PC-9 (cell line): ENCODE measurements around the gene WRNIP1. TPM values are rescaled to one million over a fixed set of nuclear protein-coding genes. Genes with fewer than 3 reads are reported as not detected.
A peak's percentile ranks its signal among the peaks of the same experiment; 100 is the strongest.

Experiments used
- BruUV-seq: library from RNA; stranded (reverse); fragments of 400-500 nt; replicated peaks from 2 replicates; lab custom pipeline; 2021; lab: Mats Ljungman, UMichigan
- CTCF ChIA-PET: fragments of 300-600 bp; sonication (Branson Sonifier 250); formaldehyde crosslinking; loops from one replicate; lab custom pipeline; 2022; ENCODE audit warnings: antibody characterized with exemption; lab: Charles Lee
- POLR2A ChIA-PET: fragments of 300-600 bp; sonication (Branson Sonifier 250); formaldehyde crosslinking; loops from one replicate; lab custom pipeline; 2022; ENCODE audit warnings: antibody characterized with exemption; ENCODE audit not compliant: unreplicated experiment; lab: Charles Lee
- DNase-seq, 2 experiments: peaks; one replicate each; pipeline versions ENCODE4 v3.0.0 to v3.0.0-alpha.2; 2015 to 2022; ENCODE audit warnings: mixed read lengths in 1 of 2
- H2AFZ ChIP-seq: fragments of 200-600 bp; sonication (generic); 2 replicates; pipeline ENCODE4 v1.8.1; 2017; ENCODE audit warnings: antibody characterized with exemption
- H3F3A ChIP-seq: fragments of 200-600 bp; sonication (generic); 2 replicates; pipeline ENCODE4 v1.8.1; 2017; ENCODE audit warnings: antibody characterized with exemption, mild to moderate bottlenecking, low read depth; ENCODE audit not compliant: insufficient read depth
- H3K27ac ChIP-seq: fragments of 200-600 bp; sonication (generic); 2 replicates; pipeline ENCODE4 v1.6.1; 2016; ENCODE audit warnings: mixed run types
- H3K27me3 ChIP-seq: fragments of 200-600 bp; sonication (generic); 2 replicates; pipeline ENCODE4 v1.6.1; 2016; ENCODE audit warnings: low read depth, mixed run types; ENCODE audit not compliant: insufficient read depth
- H3K36me3 ChIP-seq: fragments of 200-600 bp; sonication (generic); 2 replicates; pipeline ENCODE4 v1.6.1; 2016; ENCODE audit warnings: low read depth, mixed run types
- H3K4me1 ChIP-seq: fragments of 200-600 bp; sonication (generic); replicated peaks from 2 replicates; pipeline ENCODE4 v1.6.1; 2016; ENCODE audit warnings: mixed run types; ENCODE audit not compliant: insufficient read depth
- H3K4me2 ChIP-seq: fragments of 200-600 bp; sonication (generic); 2 replicates; pipeline ENCODE4 v1.6.1; 2017; ENCODE audit warnings: mixed run types
- H3K4me3 ChIP-seq: fragments of 200-600 bp; sonication (generic); 2 replicates; pipeline ENCODE4 v1.6.1; 2016; ENCODE audit warnings: mixed run types
- H3K79me2 ChIP-seq: fragments of 200-600 bp; sonication (generic); 2 replicates; pipeline ENCODE4 v1.6.1; 2017; ENCODE audit warnings: low read depth, mixed run types
- H3K9me2 ChIP-seq: fragments of 200-600 bp; sonication (generic); 2 replicates; pipeline ENCODE4 v1.8.1; 2017; ENCODE audit warnings: mild to moderate bottlenecking; ENCODE audit not compliant: insufficient read depth
- H3K9me3 ChIP-seq: fragments of 200-600 bp; sonication (generic); 2 replicates; pipeline ENCODE4 v1.8.1; 2016; ENCODE audit warnings: low read depth; ENCODE audit not compliant: insufficient read depth
- H4K20me1 ChIP-seq: fragments of 200-600 bp; sonication (generic); 2 replicates; pipeline ENCODE4 v1.8.1; 2017; ENCODE audit not compliant: insufficient read depth
- EZH2 ChIP-seq: fragments of 200-600 bp; sonication (generic); IDR thresholded peaks from 2 replicates; pipeline ENCODE4 v1.8.0; 2017; ENCODE audit warnings: antibody characterized with exemption, low read depth
- intact Hi-C: fragments of 100-400 bp; cut with micrococcal nuclease; formaldehyde crosslinking; loops from one replicate; pipeline ENCODE4 v1.10.0; 2022; ENCODE audit not compliant: unreplicated experiment
- total RNA-seq: library from RNA; stranded (reverse); gene quantifications from 2 replicates; pipeline ENCODE4 v1.2.3, GENCODE V29; 2021
- TF ChIP-seq, protein P1 (sequence below): fragments of 200-600 bp; sonication (generic); conservative IDR thresholded peaks from 2 replicates; pipeline ENCODE4 v1.6.1; 2017; ENCODE audit warnings: mixed run types, antibody characterized with exemption, mild to moderate bottlenecking, moderate library complexity

Gene WRNIP1
- total RNA-seq, 1 experiment from 2014 or later: 61.4 TPM

- H3K4me3 ChIP-seq: no peak overlapping the region
- no peaks in the 10 kb centered on the region for H3F3A ChIP-seq
- H3K4me2 ChIP-seq: no peak overlapping the region
- DNase-seq: no peak
- no peaks in the 10 kb centered on the region for H3K9me3 ChIP-seq
- no peak overlapping the region for H3K27ac ChIP-seq
- ChIA-PET CTCF (interaction anchor here (0.6 to 0.7 kb wide), 3 partner anchors 107 to 637 kb away, joined by 3 to 5 read pairs (median 3); no protein-coding TSS in a partner anchor), POLR2A (no interaction called here)
- intact Hi-C loops: no loop called here
- no peaks in the 10 kb centered on the region for H3K36me3 ChIP-seq
- TF ChIP-seq, protein P1, sequence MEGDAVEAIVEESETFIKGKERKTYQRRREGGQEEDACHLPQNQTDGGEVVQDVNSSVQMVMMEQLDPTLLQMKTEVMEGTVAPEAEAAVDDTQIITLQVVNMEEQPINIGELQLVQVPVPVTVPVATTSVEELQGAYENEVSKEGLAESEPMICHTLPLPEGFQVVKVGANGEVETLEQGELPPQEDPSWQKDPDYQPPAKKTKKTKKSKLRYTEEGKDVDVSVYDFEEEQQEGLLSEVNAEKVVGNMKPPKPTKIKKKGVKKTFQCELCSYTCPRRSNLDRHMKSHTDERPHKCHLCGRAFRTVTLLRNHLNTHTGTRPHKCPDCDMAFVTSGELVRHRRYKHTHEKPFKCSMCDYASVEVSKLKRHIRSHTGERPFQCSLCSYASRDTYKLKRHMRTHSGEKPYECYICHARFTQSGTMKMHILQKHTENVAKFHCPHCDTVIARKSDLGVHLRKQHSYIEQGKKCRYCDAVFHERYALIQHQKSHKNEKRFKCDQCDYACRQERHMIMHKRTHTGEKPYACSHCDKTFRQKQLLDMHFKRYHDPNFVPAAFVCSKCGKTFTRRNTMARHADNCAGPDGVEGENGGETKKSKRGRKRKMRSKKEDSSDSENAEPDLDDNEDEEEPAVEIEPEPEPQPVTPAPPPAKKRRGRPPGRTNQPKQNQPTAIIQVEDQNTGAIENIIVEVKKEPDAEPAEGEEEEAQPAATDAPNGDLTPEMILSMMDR: no peak
- TF ChIP-seq EZH2: no peak
- H3K79me2 ChIP-seq: no peaks in the 10 kb centered on the region
- no peaks in the 10 kb centered on the region for H4K20me1 ChIP-seq
- no peaks in the 10 kb centered on the region for H3K4me1 ChIP-seq
- H3K9me2 ChIP-seq: no peaks in the 10 kb centered on the region
- no peaks in the 10 kb centered on the region for H3K27me3 ChIP-seq
- no peak overlapping the region for H2AFZ ChIP-seq
- no TSS peak for BruUV-seq
Observed at GRCh38 chr6:2746557-2747061, 18.6 kb upstream of the WRNIP1 start.

DNA sequence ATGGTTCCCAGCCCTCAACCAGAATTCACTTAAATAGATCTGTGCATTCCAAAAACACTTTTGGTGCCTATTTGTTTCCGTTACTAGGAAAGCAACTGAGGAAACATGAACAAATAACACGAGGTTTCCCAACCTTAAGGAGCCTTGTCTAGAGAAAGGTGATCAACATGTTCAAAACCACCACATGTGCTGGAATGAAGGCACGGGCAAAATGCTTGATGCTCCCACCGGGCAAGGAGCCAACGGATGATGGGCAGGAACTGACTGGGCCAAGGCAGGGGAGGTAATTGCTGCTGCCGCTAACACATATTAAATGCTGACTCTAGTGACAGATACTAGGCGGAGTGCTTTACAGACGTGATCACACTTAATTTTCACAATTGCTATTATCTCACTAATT lies 17.0 kb upstream of the WRNIP1 start:
- DNase-seq: no peak
- H4K20me1 ChIP-seq: no peaks in the 10 kb centered on the region
- H3K9me2 ChIP-seq: no peaks in the 10 kb centered on the region
- no TSS peak for BruUV-seq
- H3K27me3 ChIP-seq: no peaks in the 10 kb centered on the region
- no peak overlapping the region for H3K4me2 ChIP-seq
- H3K27ac ChIP-seq: no peak overlapping the region
- ChIA-PET CTCF (no interaction called here), POLR2A (no interaction called here)
- no peak overlapping the region for H3K4me3 ChIP-seq
- H3K4me1 ChIP-seq: no peaks in the 10 kb centered on the region
- H3K36me3 ChIP-seq: no peaks in the 10 kb centered on the region
- TF ChIP-seq, protein P1: no peak
- TF ChIP-seq EZH2: no peak
- H3F3A ChIP-seq: no peaks in the 10 kb centered on the region
- H3K79me2 ChIP-seq: no peaks in the 10 kb centered on the region
- intact Hi-C loops: no loop called here
- H3K9me3 ChIP-seq: no peaks in the 10 kb centered on the region
- no peak overlapping the region for H2AFZ ChIP-seq

DNA sequence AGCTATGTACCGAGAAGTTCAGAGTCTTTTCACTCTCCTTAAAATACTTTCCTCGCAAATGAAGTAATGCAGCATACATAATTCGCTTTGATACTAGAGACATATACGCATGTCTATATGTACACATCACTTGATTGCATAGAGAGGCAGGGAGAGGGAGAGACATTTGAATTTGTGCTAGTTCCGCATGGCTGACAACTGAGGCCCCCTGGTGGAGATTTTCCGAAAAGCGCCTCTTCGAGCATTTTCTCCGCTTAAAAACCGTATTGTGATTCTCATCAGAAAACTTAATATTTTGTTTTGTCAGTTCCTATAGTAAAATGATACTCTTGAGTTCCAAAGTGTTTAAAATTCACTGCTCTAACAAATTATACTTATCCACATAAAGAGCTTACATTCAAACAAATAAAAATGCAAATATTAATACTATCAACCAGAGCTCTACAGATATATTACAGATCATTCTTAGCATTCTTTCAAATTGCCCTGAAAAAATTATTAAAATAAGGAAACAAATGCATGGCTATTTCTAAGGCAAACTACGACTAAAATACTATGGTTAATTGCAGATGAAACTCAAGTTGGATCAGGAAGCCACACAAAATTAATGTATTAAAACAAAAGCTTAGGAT lies 15.1 kb upstream of the WRNIP1 start:
- DNase-seq: peak in 1 of 2 experiments; percentile 30
- no peak overlapping the region for H3K4me3 ChIP-seq
- H3K27me3 ChIP-seq: no peaks in the 10 kb centered on the region
- H3K4me1 ChIP-seq: no peaks in the 10 kb centered on the region
- no peak overlapping the region for H3K4me2 ChIP-seq
- TF ChIP-seq EZH2: no peak
- TF ChIP-seq, protein P1: peak; percentile 69
- no TSS peak for BruUV-seq
- no peaks in the 10 kb centered on the region for H3K36me3 ChIP-seq
- POLR2A ChIA-PET: interaction anchor here (0.6 kb wide), 1 partner anchor 548 kb away, joined by 4 read pairs; no protein-coding TSS in a partner anchor
- H2AFZ ChIP-seq: no peak overlapping the region
- no peaks in the 10 kb centered on the region for H3K79me2 ChIP-seq
- no peaks in the 10 kb centered on the region for H3F3A ChIP-seq
- CTCF ChIA-PET: interaction anchor here (0.5 to 0.9 kb wide), 5 partner anchors 12 to 1733 kb away, joined by 3 to 18 read pairs (median 3); no protein-coding TSS in a partner anchor
- intact Hi-C loops: no loop called here
- no peaks in the 10 kb centered on the region for H3K9me3 ChIP-seq
- no peaks in the 10 kb centered on the region for H4K20me1 ChIP-seq
- no peaks in the 10 kb centered on the region for H3K9me2 ChIP-seq
- no peak overlapping the region for H3K27ac ChIP-seq
